ENCODE measurements around the gene CAP2.

CAP2 gene

DNA sequence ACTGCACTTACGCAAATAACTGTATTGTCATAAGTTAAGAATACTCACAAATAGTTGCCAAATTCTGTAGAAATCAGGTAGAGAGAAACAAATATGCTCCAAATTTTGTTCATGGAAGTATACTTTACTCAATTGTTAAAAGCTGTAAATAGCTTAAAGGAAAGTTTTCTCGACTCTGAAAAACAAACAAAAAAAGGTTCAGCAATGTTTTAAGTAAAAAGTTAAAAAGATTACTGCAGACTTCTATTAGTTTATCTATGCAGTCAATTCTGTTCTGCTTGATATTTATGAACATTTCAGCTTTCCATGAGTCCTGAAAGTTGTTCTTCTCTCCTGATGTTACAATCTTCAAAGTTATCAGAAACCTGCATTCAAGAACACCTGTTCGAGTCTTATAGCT is 169.2 kb downstream of the CAP2 start:
- Histone ChIP-seq H3K4me2 (ENCODE audit: low read length, poor library complexity, severe bottlenecking) (no peak overlapping the region), H3K18ac (ENCODE audit: low read depth in 1 of 2, low read length in 2 of 2) (no peak overlapping the region), H3K9me3 (ENCODE audit: control insufficient read depth, low read length) (peaks cover 12% of the 10 kb centered on the region), H3K4me1 (ENCODE audit: control insufficient read depth, insufficient read depth, low read depth, low read length) (no peaks in the 10 kb centered on the region), H3K27ac (ENCODE audit: low read length, poor library complexity, severe bottlenecking) (no peak overlapping the region), H2AFZ (ENCODE audit: low read depth, low read length) (no peak overlapping the region), H3K36me3 (ENCODE audit: control insufficient read depth in 1 of 2, insufficient read depth in 2 of 2, low read depth in 1 of 2, low read length in 2 of 2) (peaks cover 0 to 4% of the 10 kb centered on the region in 2 experiments), H2BK12ac (ENCODE audit: low read length in 2 of 2) (no peak overlapping the region), H3K23ac (ENCODE audit: low read length in 2 of 2) (no peak overlapping the region), H3K27me3 (ENCODE audit: control insufficient read depth in 1 of 2, insufficient read depth in 1 of 2, low read length in 2 of 2) (no peaks in the 10 kb centered on the region), H3K79me1 (replicated peaks; ENCODE audit: low read length, poor library complexity, severe bottlenecking) (no peaks in the 10 kb centered on the region), H3K4ac (ENCODE audit: low read depth in 1 of 2, low read length in 2 of 2) (no peak overlapping the region), H3K14ac (ENCODE audit: low read length in 2 of 2) (no peak overlapping the region), H3K4me3 (ENCODE audit: insufficient read depth in 1 of 2, low read depth in 1 of 2, low read length in 2 of 2) (no peak overlapping the region), H2BK5ac (ENCODE audit: low read depth, low read length, poor library complexity, severe bottlenecking) (no peak overlapping the region), H3K9ac (ENCODE audit: low read length) (no peak overlapping the region), H2BK120ac (ENCODE audit: low read depth, low read length) (no peak overlapping the region), H2AK5ac (ENCODE audit: low read length, severe bottlenecking) (no peak overlapping the region), H2BK15ac (ENCODE audit: low read depth, poor library complexity, severe bottlenecking) (no peak overlapping the region), H4K91ac (ENCODE audit: low read length) (no peak overlapping the region), H4K8ac (ENCODE audit: low read length) (no peak overlapping the region)
- DNase-seq: no peak
- whole genome bisulfite sequencing: 100% methylated on average over 1 of the region's 3 CpGs

GRCh38 chr6:17565399-17565798 is 172.0 kb downstream of the CAP2 start:
- H2BK120ac ChIP-seq (ENCODE audit: low read depth, low read length): no peak overlapping the region
- no peak overlapping the region for H4K8ac ChIP-seq (ENCODE audit: low read length)
- no peak overlapping the region for H4K91ac ChIP-seq (ENCODE audit: low read length)
- no peak overlapping the region for H3K23ac ChIP-seq (ENCODE audit: low read length in 2 of 2)
- H3K36me3 ChIP-seq (ENCODE audit: control insufficient read depth in 1 of 2, insufficient read depth in 2 of 2, low read depth in 1 of 2, low read length in 2 of 2): no peaks in the 10 kb centered on the region
- no peak overlapping the region for H3K9ac ChIP-seq (ENCODE audit: low read length)
- 68% methylated on average over 3 of the region's 3 CpGs for WGBS
- H2BK15ac ChIP-seq (ENCODE audit: low read depth, poor library complexity, severe bottlenecking): no peak overlapping the region
- H2BK5ac ChIP-seq (ENCODE audit: low read depth, low read length, poor library complexity, severe bottlenecking): no peak overlapping the region
- H3K4me1 ChIP-seq (ENCODE audit: control insufficient read depth, insufficient read depth, low read depth, low read length): no peaks in the 10 kb centered on the region
- H3K4me3 ChIP-seq (ENCODE audit: insufficient read depth in 1 of 2, low read depth in 1 of 2, low read length in 2 of 2): no peak overlapping the region
- no peak overlapping the region for H3K4me2 ChIP-seq (ENCODE audit: low read length, poor library complexity, severe bottlenecking)
- H3K14ac ChIP-seq (ENCODE audit: low read length in 2 of 2): no peak overlapping the region
- H2AFZ ChIP-seq (ENCODE audit: low read depth, low read length): no peak overlapping the region
- DNase-seq: no peak
- no peaks in the 10 kb centered on the region for H3K27me3 ChIP-seq (ENCODE audit: control insufficient read depth in 1 of 2, insufficient read depth in 1 of 2, low read length in 2 of 2)
- H2BK12ac ChIP-seq (ENCODE audit: low read length in 2 of 2): no peak overlapping the region
- peaks cover 12% of the 10 kb centered on the region for H3K9me3 ChIP-seq (ENCODE audit: control insufficient read depth, low read length)
- no peak overlapping the region for H2AK5ac ChIP-seq (ENCODE audit: low read length, severe bottlenecking)
- no peaks in the 10 kb centered on the region for H3K79me1 ChIP-seq (replicated peaks; ENCODE audit: low read length, poor library complexity, severe bottlenecking)
- H3K4ac ChIP-seq (ENCODE audit: low read depth in 1 of 2, low read length in 2 of 2): no peak overlapping the region
- no peak overlapping the region for H3K18ac ChIP-seq (ENCODE audit: low read depth in 1 of 2, low read length in 2 of 2)
- no peak overlapping the region for H3K27ac ChIP-seq (ENCODE audit: low read length, poor library complexity, severe bottlenecking)

GRCh38 chr6:17574866-17575560 is 181.6 kb downstream of the CAP2 start:
- Histone ChIP-seq H3K4me1 (ENCODE audit: control insufficient read depth, insufficient read depth, low read depth, low read length) (no peaks in the 10 kb centered on the region), H2BK5ac (ENCODE audit: low read depth, low read length, poor library complexity, severe bottlenecking) (no peak overlapping the region), H2AK5ac (ENCODE audit: low read length, severe bottlenecking) (no peak overlapping the region), H3K18ac (ENCODE audit: low read depth in 1 of 2, low read length in 2 of 2) (no peak overlapping the region), H2BK12ac (ENCODE audit: low read length in 2 of 2) (no peak overlapping the region), H3K9me3 (ENCODE audit: control insufficient read depth, low read length) (peaks cover 4% of the 10 kb centered on the region), H3K4ac (ENCODE audit: low read depth in 1 of 2, low read length in 2 of 2) (no peak overlapping the region), H3K9ac (ENCODE audit: low read length) (peak overlapping the region; percentile 43), H3K4me3 (ENCODE audit: insufficient read depth in 1 of 2, low read depth in 1 of 2, low read length in 2 of 2) (no peak overlapping the region), H3K27ac (ENCODE audit: low read length, poor library complexity, severe bottlenecking) (no peak overlapping the region), H4K91ac (ENCODE audit: low read length) (no peak overlapping the region), H3K4me2 (ENCODE audit: low read length, poor library complexity, severe bottlenecking) (no peak overlapping the region), H2BK15ac (ENCODE audit: low read depth, poor library complexity, severe bottlenecking) (no peak overlapping the region), H3K23ac (ENCODE audit: low read length in 2 of 2) (no peak overlapping the region), H4K8ac (ENCODE audit: low read length) (no peak overlapping the region), H2BK120ac (ENCODE audit: low read depth, low read length) (no peak overlapping the region), H3K27me3 (ENCODE audit: control insufficient read depth in 1 of 2, insufficient read depth in 1 of 2, low read length in 2 of 2) (peaks cover 0 to 10% of the 10 kb centered on the region in 2 experiments), H3K14ac (ENCODE audit: low read length in 2 of 2) (no peak overlapping the region), H2AFZ (ENCODE audit: low read depth, low read length) (no peak overlapping the region), H3K79me1 (replicated peaks; ENCODE audit: low read length, poor library complexity, severe bottlenecking) (no peaks in the 10 kb centered on the region), H3K36me3 (ENCODE audit: control insufficient read depth in 1 of 2, insufficient read depth in 2 of 2, low read depth in 1 of 2, low read length in 2 of 2) (no peaks in the 10 kb centered on the region)
- peak; percentile 45 for DNase-seq
- WGBS: 91% methylated on average over 6 of the region's 8 CpGs

GRCh38 chr6:17577059-17577458 is 183.7 kb downstream of the CAP2 start:
- Histone ChIP-seq H2BK12ac (ENCODE audit: low read length in 2 of 2) (no peak overlapping the region), H3K79me1 (replicated peaks; ENCODE audit: low read length, poor library complexity, severe bottlenecking) (no peaks in the 10 kb centered on the region), H2BK5ac (ENCODE audit: low read depth, low read length, poor library complexity, severe bottlenecking) (no peak overlapping the region), H3K4me2 (ENCODE audit: low read length, poor library complexity, severe bottlenecking) (no peak overlapping the region), H3K18ac (ENCODE audit: low read depth in 1 of 2, low read length in 2 of 2) (no peak overlapping the region), H3K14ac (ENCODE audit: low read length in 2 of 2) (no peak overlapping the region), H2BK15ac (ENCODE audit: low read depth, poor library complexity, severe bottlenecking) (no peak overlapping the region), H3K9me3 (ENCODE audit: control insufficient read depth, low read length) (peaks cover 4% of the 10 kb centered on the region), H4K91ac (ENCODE audit: low read length) (no peak overlapping the region), H2AK5ac (ENCODE audit: low read length, severe bottlenecking) (no peak overlapping the region), H2AFZ (ENCODE audit: low read depth, low read length) (no peak overlapping the region), H3K4me1 (ENCODE audit: control insufficient read depth, insufficient read depth, low read depth, low read length) (no peaks in the 10 kb centered on the region), H2BK120ac (ENCODE audit: low read depth, low read length) (no peak overlapping the region), H3K23ac (ENCODE audit: low read length in 2 of 2) (no peak overlapping the region), H3K27ac (ENCODE audit: low read length, poor library complexity, severe bottlenecking) (no peak overlapping the region), H4K8ac (ENCODE audit: low read length) (no peak overlapping the region), H3K9ac (ENCODE audit: low read length) (no peak overlapping the region), H3K27me3 (ENCODE audit: control insufficient read depth in 1 of 2, insufficient read depth in 1 of 2, low read length in 2 of 2) (peaks cover 0 to 10% of the 10 kb centered on the region in 2 experiments), H3K4ac (ENCODE audit: low read depth in 1 of 2, low read length in 2 of 2) (no peak overlapping the region), H3K36me3 (ENCODE audit: control insufficient read depth in 1 of 2, insufficient read depth in 2 of 2, low read depth in 1 of 2, low read length in 2 of 2) (no peaks in the 10 kb centered on the region), H3K4me3 (ENCODE audit: insufficient read depth in 1 of 2, low read depth in 1 of 2, low read length in 2 of 2) (no peak overlapping the region)
- DNase-seq: no peak
- WGBS: 70% methylated on average over 1 of the region's 1 CpG
